Panc1 (cell line): ENCODE results near the gene ZNF892.

Experiments
- POLR2AphosphoS5 ChIP-seq: IDR thresholded peaks from 2 replicates; pipeline ENCODE4 v1.6.1; 2012; ENCODE audit warnings: mild to moderate bottlenecking, low read depth, low read length, moderate library complexity
- TF ChIP-seq, protein P1 (sequence below): fragments of 450-650 bp; IDR thresholded peaks from 2 replicates; pipeline ENCODE4 v1.5.1; 2017; ENCODE audit warnings: mild to moderate bottlenecking
- TF ChIP-seq, protein P2 (sequence below), 2 experiments: IDR thresholded peaks; 2 replicates each; pipeline ENCODE4 v1.6.1; 2011 to 2012; ENCODE audit warnings: low read depth in 2 of 2, control low read depth in 1 of 2, low read length in 1 of 2, mild to moderate bottlenecking in 1 of 2, moderate library complexity in 1 of 2; ENCODE audit not compliant: insufficient read depth in 1 of 2

GRCh38 chr2:95165030-95165370 is 42.3 kb upstream of the ZNF892 start:
- TF ChIP-seq, protein P1, sequence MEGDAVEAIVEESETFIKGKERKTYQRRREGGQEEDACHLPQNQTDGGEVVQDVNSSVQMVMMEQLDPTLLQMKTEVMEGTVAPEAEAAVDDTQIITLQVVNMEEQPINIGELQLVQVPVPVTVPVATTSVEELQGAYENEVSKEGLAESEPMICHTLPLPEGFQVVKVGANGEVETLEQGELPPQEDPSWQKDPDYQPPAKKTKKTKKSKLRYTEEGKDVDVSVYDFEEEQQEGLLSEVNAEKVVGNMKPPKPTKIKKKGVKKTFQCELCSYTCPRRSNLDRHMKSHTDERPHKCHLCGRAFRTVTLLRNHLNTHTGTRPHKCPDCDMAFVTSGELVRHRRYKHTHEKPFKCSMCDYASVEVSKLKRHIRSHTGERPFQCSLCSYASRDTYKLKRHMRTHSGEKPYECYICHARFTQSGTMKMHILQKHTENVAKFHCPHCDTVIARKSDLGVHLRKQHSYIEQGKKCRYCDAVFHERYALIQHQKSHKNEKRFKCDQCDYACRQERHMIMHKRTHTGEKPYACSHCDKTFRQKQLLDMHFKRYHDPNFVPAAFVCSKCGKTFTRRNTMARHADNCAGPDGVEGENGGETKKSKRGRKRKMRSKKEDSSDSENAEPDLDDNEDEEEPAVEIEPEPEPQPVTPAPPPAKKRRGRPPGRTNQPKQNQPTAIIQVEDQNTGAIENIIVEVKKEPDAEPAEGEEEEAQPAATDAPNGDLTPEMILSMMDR, result no peak
- TF ChIP-seq POLR2AphosphoS5, result no peak
- TF ChIP-seq, protein P2, sequence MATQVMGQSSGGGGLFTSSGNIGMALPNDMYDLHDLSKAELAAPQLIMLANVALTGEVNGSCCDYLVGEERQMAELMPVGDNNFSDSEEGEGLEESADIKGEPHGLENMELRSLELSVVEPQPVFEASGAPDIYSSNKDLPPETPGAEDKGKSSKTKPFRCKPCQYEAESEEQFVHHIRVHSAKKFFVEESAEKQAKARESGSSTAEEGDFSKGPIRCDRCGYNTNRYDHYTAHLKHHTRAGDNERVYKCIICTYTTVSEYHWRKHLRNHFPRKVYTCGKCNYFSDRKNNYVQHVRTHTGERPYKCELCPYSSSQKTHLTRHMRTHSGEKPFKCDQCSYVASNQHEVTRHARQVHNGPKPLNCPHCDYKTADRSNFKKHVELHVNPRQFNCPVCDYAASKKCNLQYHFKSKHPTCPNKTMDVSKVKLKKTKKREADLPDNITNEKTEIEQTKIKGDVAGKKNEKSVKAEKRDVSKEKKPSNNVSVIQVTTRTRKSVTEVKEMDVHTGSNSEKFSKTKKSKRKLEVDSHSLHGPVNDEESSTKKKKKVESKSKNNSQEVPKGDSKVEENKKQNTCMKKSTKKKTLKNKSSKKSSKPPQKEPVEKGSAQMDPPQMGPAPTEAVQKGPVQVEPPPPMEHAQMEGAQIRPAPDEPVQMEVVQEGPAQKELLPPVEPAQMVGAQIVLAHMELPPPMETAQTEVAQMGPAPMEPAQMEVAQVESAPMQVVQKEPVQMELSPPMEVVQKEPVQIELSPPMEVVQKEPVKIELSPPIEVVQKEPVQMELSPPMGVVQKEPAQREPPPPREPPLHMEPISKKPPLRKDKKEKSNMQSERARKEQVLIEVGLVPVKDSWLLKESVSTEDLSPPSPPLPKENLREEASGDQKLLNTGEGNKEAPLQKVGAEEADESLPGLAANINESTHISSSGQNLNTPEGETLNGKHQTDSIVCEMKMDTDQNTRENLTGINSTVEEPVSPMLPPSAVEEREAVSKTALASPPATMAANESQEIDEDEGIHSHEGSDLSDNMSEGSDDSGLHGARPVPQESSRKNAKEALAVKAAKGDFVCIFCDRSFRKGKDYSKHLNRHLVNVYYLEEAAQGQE (IDR thresholded peaks at IDR 0.05; ENCODE audit: insufficient read depth in 1 of 2, low read depth in 2 of 2, low read length in 1 of 2), result no peak
